Keratinocyte (primary cell): ENCODE data around the gene PLCL1.

Source experiments
- EZH2 ChIP-seq: IDR thresholded peaks from one replicate; pipeline ENCODE4 v1.6.1; 2012; ENCODE audit warnings: inconsistent platforms, mild to moderate bottlenecking, low read length, moderate library complexity
- TF ChIP-seq, protein P1 (sequence below), 3 experiments: IDR thresholded peaks in 1 of 3; conservative IDR thresholded peaks in 1 of 3; optimal IDR thresholded peaks in 1 of 3; 2 replicates in 2 of 3; 3 replicates in 1 of 3; pipeline versions ENCODE3 to v1.5.1; 2011; ENCODE audit warnings: low read length in 3 of 3, mild to moderate bottlenecking in 3 of 3, moderate library complexity in 2 of 3, control low read depth in 1 of 3, inconsistent platforms in 1 of 3; ENCODE audit not compliant: insufficient read depth in 2 of 3; ENCODE audit errors: extremely low read depth in 1 of 3

- TF ChIP-seq, protein P1, sequence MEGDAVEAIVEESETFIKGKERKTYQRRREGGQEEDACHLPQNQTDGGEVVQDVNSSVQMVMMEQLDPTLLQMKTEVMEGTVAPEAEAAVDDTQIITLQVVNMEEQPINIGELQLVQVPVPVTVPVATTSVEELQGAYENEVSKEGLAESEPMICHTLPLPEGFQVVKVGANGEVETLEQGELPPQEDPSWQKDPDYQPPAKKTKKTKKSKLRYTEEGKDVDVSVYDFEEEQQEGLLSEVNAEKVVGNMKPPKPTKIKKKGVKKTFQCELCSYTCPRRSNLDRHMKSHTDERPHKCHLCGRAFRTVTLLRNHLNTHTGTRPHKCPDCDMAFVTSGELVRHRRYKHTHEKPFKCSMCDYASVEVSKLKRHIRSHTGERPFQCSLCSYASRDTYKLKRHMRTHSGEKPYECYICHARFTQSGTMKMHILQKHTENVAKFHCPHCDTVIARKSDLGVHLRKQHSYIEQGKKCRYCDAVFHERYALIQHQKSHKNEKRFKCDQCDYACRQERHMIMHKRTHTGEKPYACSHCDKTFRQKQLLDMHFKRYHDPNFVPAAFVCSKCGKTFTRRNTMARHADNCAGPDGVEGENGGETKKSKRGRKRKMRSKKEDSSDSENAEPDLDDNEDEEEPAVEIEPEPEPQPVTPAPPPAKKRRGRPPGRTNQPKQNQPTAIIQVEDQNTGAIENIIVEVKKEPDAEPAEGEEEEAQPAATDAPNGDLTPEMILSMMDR (optimal IDR thresholded peaks at IDR 0.05 in 1 of 3, IDR thresholded peaks at IDR 0.05 in 1 of 3, conservative IDR thresholded peaks at IDR 0.05 in 1 of 3; ENCODE audit: extremely low read depth in 1 of 3, insufficient read depth in 2 of 3, low read length in 3 of 3), result no peak
- TF ChIP-seq EZH2, result no peak
These were observed 115.1 kb downstream of the PLCL1 start for GRCh38 chr2:197919487-197919886.
